H9 (cell line): Measurements from ENCODE around the gene UNC79. TPM values are rescaled to one million over a fixed set of nuclear protein-coding genes. Genes with fewer than 3 reads are reported as not detected.

Experiments
- DNase-seq: peaks from one replicate; pipeline ENCODE4 v3.0.0-alpha.2; 2017
- H2AFZ ChIP-seq: one replicate; pipeline ENCODE4 v1.6.1; 2013; ENCODE audit warnings: mild to moderate bottlenecking, low read length, control low read depth, moderate library complexity
- H2AK5ac ChIP-seq: 2 replicates; pipeline ENCODE4 v1.6.1; 2013; ENCODE audit warnings: low read length, control low read depth, mixed read lengths; ENCODE audit not compliant: insufficient read length
- H2BK120ac ChIP-seq: one replicate; pipeline ENCODE4 v1.6.1; 2013; ENCODE audit warnings: low read depth, mild to moderate bottlenecking, low read length, control low read depth, inconsistent platforms; ENCODE audit not compliant: poor library complexity, severe bottlenecking
- H2BK12ac ChIP-seq: 2 replicates; pipeline ENCODE4 v1.6.1; 2013; ENCODE audit warnings: low read length, control low read depth, mixed read lengths, low read depth; ENCODE audit not compliant: insufficient read length
- H2BK15ac ChIP-seq: 2 replicates; pipeline ENCODE4 v1.6.1; 2013; ENCODE audit warnings: low read depth, low read length, control low read depth
- H2BK20ac ChIP-seq: one replicate; pipeline ENCODE4 v1.6.1; 2013; ENCODE audit warnings: low read depth, mild to moderate bottlenecking, low read length, control low read depth, inconsistent platforms; ENCODE audit not compliant: poor library complexity, severe bottlenecking
- H2BK5ac ChIP-seq: 2 replicates; pipeline ENCODE4 v1.6.1; 2013; ENCODE audit warnings: low read length, control low read depth, mixed read lengths; ENCODE audit not compliant: insufficient read length
- H3K14ac ChIP-seq: 2 replicates; pipeline ENCODE4 v1.6.1; 2013; ENCODE audit warnings: low read length, control low read depth; ENCODE audit not compliant: insufficient read depth
- H3K18ac ChIP-seq: 2 replicates; pipeline ENCODE4 v1.6.1; 2013; ENCODE audit warnings: low read depth, mild to moderate bottlenecking, mixed read lengths, low read length, control low read depth; ENCODE audit not compliant: insufficient read length
- H3K23ac ChIP-seq: 2 replicates; pipeline ENCODE4 v1.6.1; 2013; ENCODE audit warnings: low read length, control low read depth, mixed read lengths, low read depth; ENCODE audit not compliant: insufficient read length
- H3K23me2 ChIP-seq: 2 replicates; pipeline ENCODE4 v1.6.1; 2013; ENCODE audit warnings: low read depth, mild to moderate bottlenecking, mixed read lengths, low read length, control low read depth; ENCODE audit not compliant: insufficient read length, poor library complexity, severe bottlenecking
- H3K27ac ChIP-seq: 2 replicates; pipeline ENCODE4 v1.5.1; 2013; ENCODE audit warnings: low read length, control low read depth, mixed read lengths, low read depth; ENCODE audit not compliant: insufficient read length
- H3K27me3 ChIP-seq: 2 replicates; pipeline ENCODE4 v1.6.1; 2013; ENCODE audit warnings: low read length, control low read depth, inconsistent platforms; ENCODE audit not compliant: insufficient read depth
- H3K4ac ChIP-seq: 2 replicates; pipeline ENCODE4 v1.6.1; 2013; ENCODE audit warnings: low read depth, mild to moderate bottlenecking, control low read depth, inconsistent platforms, low read length, moderate library complexity
- H3K4me1 ChIP-seq: 2 replicates; pipeline ENCODE4 v1.6.1; 2013; ENCODE audit warnings: low read length, control low read depth, inconsistent platforms; ENCODE audit not compliant: insufficient read depth
- H3K4me2 ChIP-seq: 2 replicates; pipeline ENCODE4 v1.6.1; 2013; ENCODE audit warnings: low read length, control low read depth, mixed read lengths; ENCODE audit not compliant: insufficient read length, insufficient read depth
- H3K56ac ChIP-seq: 2 replicates; pipeline ENCODE4 v1.6.1; 2013; ENCODE audit warnings: low read depth, mild to moderate bottlenecking, mixed read lengths, low read length, control low read depth; ENCODE audit not compliant: insufficient read length
- H3K79me1 ChIP-seq: 2 replicates; pipeline ENCODE4 v1.6.1; 2013; ENCODE audit warnings: low read depth, mild to moderate bottlenecking, moderate library complexity, low read length, control low read depth, inconsistent platforms; ENCODE audit not compliant: insufficient read depth, poor library complexity, severe bottlenecking
- H3K79me2 ChIP-seq: 2 replicates; pipeline ENCODE4 v1.6.1; 2013; ENCODE audit warnings: low read length, control low read depth, inconsistent platforms; ENCODE audit not compliant: insufficient read depth
- H3K9ac ChIP-seq: 2 replicates; pipeline ENCODE4 v1.6.1; 2013; ENCODE audit warnings: low read length, control low read depth, mixed read lengths; ENCODE audit not compliant: insufficient read length; ENCODE audit errors: extremely low read depth
- H3K9me3 ChIP-seq: one replicate; pipeline ENCODE4 v1.6.1; 2013; ENCODE audit warnings: low read depth, low read length, inconsistent platforms; ENCODE audit not compliant: control insufficient read depth
- H3T11ph ChIP-seq: one replicate; pipeline ENCODE4 v1.6.1; 2013; ENCODE audit warnings: mild to moderate bottlenecking, low read length, control low read depth, inconsistent platforms
- H4K20me1 ChIP-seq: one replicate; pipeline ENCODE4 v1.6.1; 2013; ENCODE audit not compliant: control insufficient read depth, insufficient read length, insufficient read depth
- H4K5ac ChIP-seq: 2 replicates; pipeline ENCODE4 v1.6.1; 2013; ENCODE audit warnings: low read depth, mild to moderate bottlenecking, mixed read lengths, low read length, control low read depth; ENCODE audit not compliant: insufficient read length
- H4K8ac ChIP-seq: replicated peaks from 2 replicates; pipeline ENCODE4 v1.6.1; 2013; ENCODE audit warnings: low read length, control low read depth, mixed read lengths, low read depth; ENCODE audit not compliant: insufficient read length
- H4K91ac ChIP-seq: 2 replicates; pipeline ENCODE4 v1.6.1; 2013; ENCODE audit warnings: low read depth, mild to moderate bottlenecking, moderate library complexity, mixed read lengths, low read length, control low read depth; ENCODE audit not compliant: insufficient read length
- H3K27ac Mint-ChIP-seq, 3 experiments: 2 replicates in 2 of 3; 3 replicates in 1 of 3; pipeline ENCODE4 v1.8.0; 2020 to 2021; ENCODE audit warnings: mixed read lengths in 3 of 3, mild to moderate bottlenecking in 1 of 3, moderate library complexity in 1 of 3
- H3K27me3 Mint-ChIP-seq: 2 replicates; pipeline ENCODE4 v1.8.0; 2021; ENCODE audit warnings: low read depth, mild to moderate bottlenecking, moderate library complexity, mixed read lengths
- H3K36me3 Mint-ChIP-seq, 3 experiments: 2 replicates in 2 of 3; 3 replicates in 1 of 3; pipeline ENCODE4 v1.8.0; 2020 to 2021; ENCODE audit warnings: low read depth in 3 of 3, mixed read lengths in 3 of 3; ENCODE audit not compliant: insufficient read depth in 1 of 3
- H3K4me1 Mint-ChIP-seq, 2 experiments: 2 replicates each; pipeline ENCODE4 v1.8.0; 2020; ENCODE audit warnings: mixed read lengths in 2 of 2
- H3K4me3 Mint-ChIP-seq, 2 experiments: 2 replicates in 1 of 2; 3 replicates in 1 of 2; pipeline ENCODE4 v1.8.0; 2020 to 2021; ENCODE audit warnings: mild to moderate bottlenecking in 2 of 2, mixed read lengths in 2 of 2, moderate library complexity in 1 of 2
- H3K9me3 Mint-ChIP-seq, 2 experiments: 2 replicates in 1 of 2; 3 replicates in 1 of 2; pipeline ENCODE4 v1.8.0; 2020; ENCODE audit warnings: mild to moderate bottlenecking in 2 of 2, mixed read lengths in 2 of 2, moderate library complexity in 1 of 2
- CTCF ChIP-seq: fragments of 200-600 bp; sonication (generic); conservative IDR thresholded peaks from 3 replicates; pipeline ENCODE4 v1.8.0; 2021; ENCODE audit warnings: antibody characterized with exemption, mild to moderate bottlenecking
- WGBS: extraction: QIAGEN DNeasy Blood & Tissue Kit; methylation state at CpG from one replicate; pipeline ENCODE4 v1.1.7; 2013; ENCODE audit warnings: missing lambda C conversion rate, low lambda C conversion rate, mixed read lengths; ENCODE audit not compliant: insufficient read length; ENCODE audit errors: extremely low coverage; 5-methylcytosine and 5-hydroxymethylcytosine counted together
- total RNA-seq: library from RNA; stranded (reverse); gene quantifications from 2 replicates; pipeline ENCODE4 v1.2.1, GENCODE V29; 2021

UNC79 gene
- total RNA-seq, 1 experiment from 2014 or later = 3.0 TPM

GRCh38 chr14:93548102-93548843 is 117.5 kb downstream of the UNC79 start:
- Histone ChIP-seq H3K4ac (no peak overlapping the region), H2BK5ac (no peak overlapping the region), H3K27ac (no peak overlapping the region), H2BK120ac (no peak overlapping the region), H3K79me2 (no peaks in the 10 kb centered on the region), H2BK20ac (no peak overlapping the region), H3K9me3 (no peaks in the 10 kb centered on the region), H3K4me1 (no peaks in the 10 kb centered on the region), H3K27me3 (no peaks in the 10 kb centered on the region), H2AK5ac (no peak overlapping the region), H4K91ac (no peak overlapping the region), H3K56ac (no peak overlapping the region), H2AFZ (no peak overlapping the region), H3K9ac (no peak overlapping the region), H3K4me2 (no peak overlapping the region), H3K79me1 (no peaks in the 10 kb centered on the region), H4K5ac (no peak overlapping the region), H4K8ac (no peak overlapping the region), H3K23me2 (no peaks in the 10 kb centered on the region), H3K14ac (no peak overlapping the region), H3K23ac (no peak overlapping the region), H3K18ac (no peak overlapping the region), H2BK15ac (no peak overlapping the region), H2BK12ac (no peak overlapping the region), H3T11ph (no peak overlapping the region), H4K20me1 (no peaks in the 10 kb centered on the region)
- no peak for TF ChIP-seq CTCF
- Mint-ChIP-seq H3K4me1 (no peaks in the 10 kb centered on the region), H3K36me3 (peaks cover 0 to 2% (median 0%) of the 10 kb centered on the region in 3 experiments; a peak in 1 of 7 replicates), H3K4me3 (no peak overlapping the region), H3K27ac (no peak overlapping the region), H3K9me3 (no peaks in the 10 kb centered on the region), H3K27me3 (no peaks in the 10 kb centered on the region)
- no peak for DNase-seq
- no CpG with 5 or more reads among the region's 3 CpGs for WGBS
